Stomach (tissue), 4 donors: ENCODE data around the gene TLCD3A.

ENCODE experiments used
- POLR2A ChIP-seq, 4 donors: fragments of 450-650 bp; IDR thresholded peaks; one replicate each; pipeline ENCODE4 v1.6.1; 2016; ENCODE audit warnings: antibody characterized with exemption in 4 of 4, control low read depth in 2 of 4, mild to moderate bottlenecking in 1 of 4, moderate library complexity in 1 of 4
- POLR2AphosphoS5 ChIP-seq, 3 donors: sonication (generic); formaldehyde crosslinking; IDR thresholded peaks; one replicate each; pipeline ENCODE4 v1.6.1; 2016; ENCODE audit warnings: antibody characterized with exemption in 3 of 3
- TF ChIP-seq, protein P1 (sequence below), 7 experiments: fragments of 450-650 bp in 4 of 7; fragments of 200-600 bp in 3 of 7; sonication (generic) in 3 of 7; IDR thresholded peaks; one replicate each; pipeline ENCODE4 v1.5.1; 2016 to 2019; ENCODE audit warnings: antibody characterized with exemption in 7 of 7, control low read depth in 2 of 7, mild to moderate bottlenecking in 1 of 7

DNA sequence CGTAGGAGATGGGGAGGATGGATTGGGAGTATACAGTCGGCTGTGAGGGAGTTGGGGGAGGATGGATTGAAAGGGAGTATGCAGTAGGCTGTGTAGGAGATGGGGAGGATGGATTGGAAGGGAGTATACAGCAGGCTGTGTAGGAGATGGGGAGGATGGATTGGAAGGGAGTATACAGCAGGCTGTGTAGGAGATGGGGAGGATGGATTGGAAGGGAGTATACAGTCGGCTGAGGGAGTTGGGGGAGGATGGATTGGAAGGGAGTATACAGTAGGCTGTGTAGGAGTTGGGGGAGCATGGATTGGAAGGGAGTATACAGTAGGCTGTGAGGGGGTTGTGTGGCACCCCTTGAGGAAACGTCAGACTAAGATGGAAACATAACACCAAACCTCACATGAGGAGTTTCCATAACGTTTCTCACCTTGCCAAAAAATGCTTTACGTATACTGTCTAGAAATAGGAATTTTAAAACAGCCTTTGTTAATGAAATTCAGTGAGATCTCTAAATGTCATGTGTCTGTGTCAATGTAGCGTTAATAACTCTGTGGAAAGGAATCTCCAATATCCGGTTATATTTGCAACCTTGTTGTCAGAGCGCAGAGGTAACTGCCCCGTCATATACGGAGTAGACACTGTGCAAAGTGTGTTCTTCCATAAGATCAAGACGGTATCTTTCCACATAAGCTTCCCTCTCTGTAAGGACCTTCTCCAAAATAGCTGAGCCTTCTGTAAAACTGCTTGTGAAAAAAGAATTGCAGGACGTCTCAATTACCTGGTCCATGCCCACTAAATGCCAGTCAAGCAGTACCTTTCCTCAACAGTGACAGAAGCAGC lies 11.5 kb upstream of the TLCD3A start:
- TF ChIP-seq, protein P1, sequence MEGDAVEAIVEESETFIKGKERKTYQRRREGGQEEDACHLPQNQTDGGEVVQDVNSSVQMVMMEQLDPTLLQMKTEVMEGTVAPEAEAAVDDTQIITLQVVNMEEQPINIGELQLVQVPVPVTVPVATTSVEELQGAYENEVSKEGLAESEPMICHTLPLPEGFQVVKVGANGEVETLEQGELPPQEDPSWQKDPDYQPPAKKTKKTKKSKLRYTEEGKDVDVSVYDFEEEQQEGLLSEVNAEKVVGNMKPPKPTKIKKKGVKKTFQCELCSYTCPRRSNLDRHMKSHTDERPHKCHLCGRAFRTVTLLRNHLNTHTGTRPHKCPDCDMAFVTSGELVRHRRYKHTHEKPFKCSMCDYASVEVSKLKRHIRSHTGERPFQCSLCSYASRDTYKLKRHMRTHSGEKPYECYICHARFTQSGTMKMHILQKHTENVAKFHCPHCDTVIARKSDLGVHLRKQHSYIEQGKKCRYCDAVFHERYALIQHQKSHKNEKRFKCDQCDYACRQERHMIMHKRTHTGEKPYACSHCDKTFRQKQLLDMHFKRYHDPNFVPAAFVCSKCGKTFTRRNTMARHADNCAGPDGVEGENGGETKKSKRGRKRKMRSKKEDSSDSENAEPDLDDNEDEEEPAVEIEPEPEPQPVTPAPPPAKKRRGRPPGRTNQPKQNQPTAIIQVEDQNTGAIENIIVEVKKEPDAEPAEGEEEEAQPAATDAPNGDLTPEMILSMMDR (IDR thresholded peaks at IDR 0.05), result no peak
- no peak for TF ChIP-seq POLR2A (IDR thresholded peaks at IDR 0.05)
- no peak for TF ChIP-seq POLR2AphosphoS5 (IDR thresholded peaks at IDR 0.05)
